T-helper 17 cell (primary cell): ENCODE results near the gene CPXM1. TPM values are rescaled to one million over a fixed set of nuclear protein-coding genes. Genes with fewer than 3 reads are reported as not detected.

Experiments used
- ATAC-seq: fragments of 150-1000 bp; cut with Tn5 transposase; 2 replicates; pipeline ENCODE4 v1.10.0; 2021; ENCODE audit warnings: mild to moderate bottlenecking, moderate library complexity
- DNase-seq, 3 donors: peaks; one replicate each; pipeline versions ENCODE4 v3.0.0 to v3.0.0-alpha.2; 2020 to 2021
- H3K9me3 ChIP-seq: one replicate; pipeline ENCODE4 v1.7.0; 2013; ENCODE audit warnings: low read length, mild to moderate bottlenecking; ENCODE audit not compliant: control insufficient read depth, poor library complexity, severe bottlenecking
- H3K27ac Mint-ChIP-seq: one replicate; pipeline ENCODE4 v1.8.0; 2022; ENCODE audit warnings: mild to moderate bottlenecking, moderate library complexity, mixed read lengths
- H3K27me3 Mint-ChIP-seq: one replicate; pipeline ENCODE4 v1.8.0; 2022; ENCODE audit warnings: mixed read lengths
- H3K36me3 Mint-ChIP-seq: one replicate; pipeline ENCODE4 v1.8.0; 2022; ENCODE audit warnings: low read depth, mixed read lengths
- H3K4me1 Mint-ChIP-seq: one replicate; pipeline ENCODE4 v1.8.0; 2022; ENCODE audit warnings: mild to moderate bottlenecking, mixed read lengths
- H3K4me3 Mint-ChIP-seq: one replicate; pipeline ENCODE4 v1.8.0; 2022; ENCODE audit warnings: mild to moderate bottlenecking, moderate library complexity, mixed read lengths
- total RNA-seq, 4 donors: library from RNA in 2 of 4; stranded (reverse) in 2 of 4; gene quantifications; one replicate each; pipeline ENCODE4 v1.2.3 and lab custom pipeline; 2022 to 2026

CPXM1 gene
- total RNA-seq, 2 donors from 2014 or later = 0.12 to 0.23 TPM

- peaks cover 7% of the 10 kb centered on the region for H3K36me3 Mint-ChIP-seq
- peaks cover 19% of the 10 kb centered on the region for H3K4me1 Mint-ChIP-seq
- ATAC-seq = no peak
- H3K4me3 Mint-ChIP-seq = no peak overlapping the region
- DNase-seq = no peak
- no peaks in the 10 kb centered on the region for H3K9me3 ChIP-seq
- peaks cover 66% of the 10 kb centered on the region for H3K27me3 Mint-ChIP-seq
- no peak overlapping the region for H3K27ac Mint-ChIP-seq
Observed at GRCh38 chr20:2804852-2805688, 4.6 kb upstream of the CPXM1 start.

GRCh38 chr20:2804041-2804828 lies 3.8 kb upstream of the CPXM1 start:
- H3K9me3 ChIP-seq = no peaks in the 10 kb centered on the region
- H3K4me3 Mint-ChIP-seq = no peak overlapping the region
- H3K4me1 Mint-ChIP-seq = peaks cover 27% of the 10 kb centered on the region
- no peak for ATAC-seq
- peaks cover 73% of the 10 kb centered on the region for H3K27me3 Mint-ChIP-seq
- no peak overlapping the region for H3K27ac Mint-ChIP-seq
- DNase-seq = no peak
- H3K36me3 Mint-ChIP-seq = peaks cover 14% of the 10 kb centered on the region

GRCh38 chr20:2801286-2801728 lies 880 bp upstream of the CPXM1 start:
- Mint-ChIP-seq H3K27me3 (peaks cover 85% of the 10 kb centered on the region), H3K4me3 (peak overlapping the region; percentile 92), H3K36me3 (peaks cover 16% of the 10 kb centered on the region), H3K4me1 (peaks cover 31% of the 10 kb centered on the region), H3K27ac (no peak overlapping the region)
- DNase-seq = no peak
- no peaks in the 10 kb centered on the region for H3K9me3 ChIP-seq
- no peak for ATAC-seq

DNA sequence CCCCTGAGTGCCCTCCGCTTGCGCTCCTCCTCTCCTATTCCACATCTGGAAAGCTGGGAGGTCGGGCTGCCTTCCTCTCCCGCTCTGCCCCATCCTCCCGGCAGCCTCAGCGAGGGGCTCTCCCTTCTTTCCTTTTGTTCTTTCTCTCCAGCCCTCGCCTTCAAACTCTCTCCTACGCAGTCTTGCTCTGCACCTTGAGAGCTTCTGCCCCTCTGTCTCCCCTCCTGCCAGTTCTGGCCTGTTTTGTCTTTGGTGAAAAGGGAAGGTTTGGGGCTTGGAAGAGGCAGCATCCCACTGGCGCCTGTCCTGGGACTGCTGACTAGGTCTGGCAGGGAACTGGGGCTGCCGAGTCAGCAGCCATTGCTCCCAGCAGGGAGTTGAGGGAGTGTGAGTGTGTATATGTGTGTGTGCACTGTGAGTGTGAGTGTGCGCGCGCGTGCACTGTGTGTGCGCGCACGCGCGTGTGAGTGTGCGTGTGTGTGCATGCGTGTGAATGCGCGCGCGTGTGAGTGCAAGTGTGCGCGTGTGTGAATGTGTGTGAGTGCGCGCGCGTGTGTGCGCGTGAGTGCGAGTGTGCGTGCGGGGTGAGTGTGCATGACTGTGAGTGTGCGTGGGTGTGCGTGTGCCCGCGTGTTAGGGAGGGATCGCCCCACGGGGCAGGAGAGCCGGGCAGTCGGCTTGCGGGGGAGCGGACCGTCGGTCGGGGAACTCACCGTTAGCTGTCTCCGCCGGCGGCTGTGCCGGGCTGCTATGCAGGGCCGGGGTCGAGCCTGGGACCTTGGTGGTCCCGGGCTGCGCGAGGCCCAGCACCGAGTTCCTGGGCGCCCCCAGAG lies 523 bp downstream of the CPXM1 start:
- Mint-ChIP-seq H3K4me1 (peaks cover 29% of the 10 kb centered on the region), H3K27ac (peak overlapping the region; percentile 88), H3K4me3 (peak overlapping the region; percentile 96), H3K36me3 (peaks cover 13% of the 10 kb centered on the region), H3K27me3 (peaks cover 82% of the 10 kb centered on the region)
- no peaks in the 10 kb centered on the region for H3K9me3 ChIP-seq
- DNase-seq (no peak), ATAC-seq (peak; percentile 27)

GRCh38 chr20:2799271-2799670 lies 1.2 kb downstream of the CPXM1 start:
- no peaks in the 10 kb centered on the region for H3K9me3 ChIP-seq
- peaks cover 84% of the 10 kb centered on the region for H3K27me3 Mint-ChIP-seq
- no peak for DNase-seq
- H3K4me1 Mint-ChIP-seq = peaks cover 29% of the 10 kb centered on the region
- ATAC-seq = peak; percentile 13
- H3K27ac Mint-ChIP-seq = no peak overlapping the region
- peak overlapping the region; percentile 96 for H3K4me3 Mint-ChIP-seq
- H3K36me3 Mint-ChIP-seq = peaks cover 13% of the 10 kb centered on the region

DNA sequence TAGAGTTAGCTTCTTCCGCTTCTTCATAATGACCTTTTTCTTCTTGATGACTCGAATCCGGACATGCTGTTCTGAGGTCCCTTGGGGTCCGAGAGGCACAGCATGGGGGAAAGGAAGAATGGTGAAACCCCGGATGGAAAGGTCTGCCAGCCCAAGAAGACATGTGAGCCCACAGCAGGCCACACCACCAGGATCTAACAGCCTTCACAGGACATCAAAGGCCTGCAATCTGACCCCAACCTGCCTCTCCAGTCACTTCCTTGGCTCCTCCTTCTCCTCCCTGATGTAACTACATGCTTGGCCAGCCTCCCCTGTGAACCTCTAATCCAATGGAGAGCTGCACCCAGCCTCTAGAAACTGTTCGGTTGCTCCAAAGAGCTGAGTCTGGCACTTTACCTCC lies 1.6 kb downstream of the CPXM1 start:
- H3K9me3 ChIP-seq = no peaks in the 10 kb centered on the region
- Mint-ChIP-seq H3K36me3 (peaks cover 13% of the 10 kb centered on the region), H3K27me3 (peaks cover 82% of the 10 kb centered on the region), H3K4me3 (peak overlapping the region; percentile 66), H3K27ac (no peak overlapping the region), H3K4me1 (peaks cover 29% of the 10 kb centered on the region)
- no peak for ATAC-seq
- no peak for DNase-seq

- no peaks in the 10 kb centered on the region for H3K9me3 ChIP-seq
- Mint-ChIP-seq H3K27ac (no peak overlapping the region), H3K4me3 (peak overlapping the region; percentile 66), H3K36me3 (peaks cover 13% of the 10 kb centered on the region), H3K4me1 (peaks cover 29% of the 10 kb centered on the region), H3K27me3 (peaks cover 84% of the 10 kb centered on the region)
- ATAC-seq = no peak
- no peak for DNase-seq
Observed at GRCh38 chr20:2798095-2798805, 2.2 kb downstream of the CPXM1 start.

DNA sequence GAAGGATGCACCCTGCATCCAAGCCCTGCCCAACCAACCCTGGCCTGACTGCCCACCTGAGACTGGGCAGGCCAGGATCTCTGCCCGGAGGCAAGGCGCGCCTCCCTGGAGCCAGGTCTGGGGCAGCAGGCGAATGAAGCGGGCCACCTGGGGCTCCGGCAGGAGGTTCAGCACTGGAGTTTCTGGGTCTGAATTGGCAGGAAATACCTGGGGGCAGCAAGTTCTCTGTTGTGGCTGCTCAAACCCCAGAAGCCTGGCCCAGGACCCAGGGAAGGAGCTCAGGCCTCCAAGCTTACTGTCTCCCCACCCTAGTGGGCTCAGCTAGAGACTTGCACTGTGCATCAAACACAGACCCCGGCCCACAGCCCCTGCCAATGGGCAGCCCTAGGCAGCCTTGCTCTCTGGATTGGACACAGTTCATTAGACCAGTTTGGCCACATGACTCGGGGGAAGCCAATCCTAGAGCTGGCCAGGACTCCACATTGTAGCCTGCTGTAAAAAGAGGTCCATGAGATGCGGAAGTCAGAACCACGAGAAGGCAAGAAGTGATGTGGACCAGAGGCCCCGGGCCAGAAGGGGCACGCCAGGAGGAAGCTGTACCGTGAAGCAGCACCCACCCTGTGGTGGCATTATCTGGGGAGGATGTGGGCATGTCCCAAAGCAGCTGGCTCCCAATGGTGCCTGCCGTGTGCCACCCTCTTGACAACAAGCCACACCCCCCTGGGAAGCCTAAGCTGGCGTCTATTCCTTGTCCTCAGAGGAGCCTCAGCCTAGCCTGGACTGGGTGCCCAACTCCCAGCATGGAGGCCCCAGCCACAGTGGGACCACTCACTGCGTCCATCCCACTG lies 3.1 kb downstream of the CPXM1 start:
- H3K36me3 Mint-ChIP-seq = peaks cover 11% of the 10 kb centered on the region

GRCh38 chr20:2796011-2796660 lies 4.3 kb downstream of the CPXM1 start:
- Mint-ChIP-seq H3K27ac (no peak overlapping the region), H3K4me3 (no peak overlapping the region), H3K4me1 (peaks cover 24% of the 10 kb centered on the region), H3K36me3 (peaks cover 11% of the 10 kb centered on the region), H3K27me3 (peaks cover 91% of the 10 kb centered on the region)
- H3K9me3 ChIP-seq = no peaks in the 10 kb centered on the region
- DNase-seq (no peak), ATAC-seq (no peak)

More for the DNA sequence above, 3.1 kb downstream of the CPXM1 start:
- no peak for ATAC-seq
- H3K9me3 ChIP-seq = no peaks in the 10 kb centered on the region
- DNase-seq = no peak
- Mint-ChIP-seq H3K27me3 (peaks cover 87% of the 10 kb centered on the region), H3K4me3 (no peak overlapping the region), H3K27ac (no peak overlapping the region), H3K4me1 (peaks cover 27% of the 10 kb centered on the region)

GRCh38 chr20:2795451-2795850 lies 5.0 kb downstream of the CPXM1 start:
- H3K9me3 ChIP-seq = no peaks in the 10 kb centered on the region
- peaks cover 18% of the 10 kb centered on the region for H3K4me1 Mint-ChIP-seq
- H3K27me3 Mint-ChIP-seq = peaks cover 91% of the 10 kb centered on the region
- no peak overlapping the region for H3K27ac Mint-ChIP-seq
- H3K36me3 Mint-ChIP-seq = peaks cover 11% of the 10 kb centered on the region
- no peak for ATAC-seq
- no peak for DNase-seq
- H3K4me3 Mint-ChIP-seq = no peak overlapping the region

GRCh38 chr20:2794866-2795447 lies 5.5 kb downstream of the CPXM1 start:
- no peak for DNase-seq
- H3K36me3 Mint-ChIP-seq = peaks cover 12% of the 10 kb centered on the region

More at GRCh38 chr20:2794866-2795447, 5.5 kb downstream of the CPXM1 start:
- ATAC-seq = no peak
- peaks cover 18% of the 10 kb centered on the region for H3K4me1 Mint-ChIP-seq
- peaks cover 93% of the 10 kb centered on the region for H3K27me3 Mint-ChIP-seq
- no peaks in the 10 kb centered on the region for H3K9me3 ChIP-seq
- no peak overlapping the region for H3K4me3 Mint-ChIP-seq
- H3K27ac Mint-ChIP-seq = no peak overlapping the region
